Caco-2 (cell line): ENCODE results near the gene SPEM2. TPM values are rescaled to one million over a fixed set of nuclear protein-coding genes. Genes with fewer than 3 reads are reported as not detected.

ENCODE experiments used
- BruUV-seq: library from RNA; stranded (reverse); fragments of 400-500 nt; replicated peaks from 2 replicates; lab custom pipeline; 2021; lab: Mats Ljungman, UMichigan
- CTCF ChIA-PET: fragments of 300-600 bp; sonication (Branson Sonifier 250); formaldehyde crosslinking; loops from one replicate; lab custom pipeline; 2022; ENCODE audit warnings: antibody characterized with exemption; lab: Charles Lee
- POLR2A ChIA-PET: fragments of 300-600 bp; sonication (Branson Sonifier 250); formaldehyde crosslinking; loops from one replicate; lab custom pipeline; 2022; ENCODE audit warnings: antibody characterized with exemption; lab: Charles Lee
- DNase-seq, 2 experiments: peaks; one replicate each; pipeline versions ENCODE4 v3.0.0 to v3.0.0-alpha.2; 2020 to 2022
- H3K27me3 ChIP-seq: replicated peaks from 2 replicates; pipeline ENCODE4 v1.6.0; 2011; ENCODE audit warnings: low read length; ENCODE audit not compliant: control insufficient read depth, insufficient read depth
- H3K36me3 ChIP-seq: 2 replicates; pipeline ENCODE4 v1.5.1; 2011; ENCODE audit warnings: low read length; ENCODE audit not compliant: control insufficient read depth, insufficient read depth
- H3K4me1 ChIP-seq: fragments of 250-450 bp; sonication (Bioruptor Pico); 2 replicates; pipeline ENCODE4 v1.5.1; 2020; ENCODE audit warnings: mild to moderate bottlenecking
- H3K4me3 ChIP-seq: 2 replicates; pipeline ENCODE4 v1.5.1; 2011; ENCODE audit warnings: low read depth, mild to moderate bottlenecking, control low read depth, low read length
- H3K9me3 ChIP-seq: fragments of 250-450 bp; sonication (Bioruptor Pico); 2 replicates; pipeline ENCODE4 v1.5.1; 2020; ENCODE audit warnings: mild to moderate bottlenecking, moderate library complexity
- H3K27ac Mint-ChIP-seq: one replicate; pipeline ENCODE4 v1.8.0; 2022; ENCODE audit warnings: mixed read lengths; ENCODE audit not compliant: unreplicated experiment
- H3K27me3 Mint-ChIP-seq: one replicate; pipeline ENCODE4 v1.8.0; 2022; ENCODE audit warnings: mixed read lengths; ENCODE audit not compliant: insufficient read depth, unreplicated experiment
- H3K36me3 Mint-ChIP-seq: one replicate; pipeline ENCODE4 v1.8.0; 2022; ENCODE audit warnings: mild to moderate bottlenecking, mixed read lengths; ENCODE audit not compliant: insufficient read depth, unreplicated experiment
- H3K4me1 Mint-ChIP-seq: one replicate; pipeline ENCODE4 v1.8.0; 2022; ENCODE audit warnings: low read depth, mixed read lengths; ENCODE audit not compliant: unreplicated experiment
- H3K4me3 Mint-ChIP-seq: one replicate; pipeline ENCODE4 v1.8.0; 2022; ENCODE audit warnings: mild to moderate bottlenecking, moderate library complexity, mixed read lengths; ENCODE audit not compliant: unreplicated experiment
- H3K9me3 Mint-ChIP-seq: one replicate; pipeline ENCODE4 v1.8.0; 2022; ENCODE audit warnings: mixed read lengths; ENCODE audit not compliant: unreplicated experiment
- intact Hi-C: fragments of 100-400 bp; cut with micrococcal nuclease; formaldehyde crosslinking; loops from one replicate; pipeline ENCODE4 v1.10.0; 2022; ENCODE audit not compliant: unreplicated experiment
- total RNA-seq: library from RNA; stranded (reverse); gene quantifications from 2 replicates; pipeline ENCODE4 v1.2.3, GENCODE V29; 2022
- TF ChIP-seq, protein P1 (sequence below), 2 experiments: fragments of 200-600 bp in 1 of 2; IDR thresholded peaks; 1 replicate in 1 of 2; 2 replicates in 1 of 2; pipeline versions ENCODE4 v1.5.1 to v1.8.0; 2011 to 2022; ENCODE audit warnings: antibody characterized with exemption in 1 of 2, control low read depth in 1 of 2, inconsistent platforms in 1 of 2, low read depth in 1 of 2, low read length in 1 of 2, mild to moderate bottlenecking in 1 of 2, moderate library complexity in 1 of 2; ENCODE audit not compliant: insufficient read depth in 1 of 2, severe bottlenecking in 1 of 2, unreplicated experiment in 1 of 2

The SPEM2 gene
- total RNA-seq, 1 experiment from 2014 or later: not detected

DNA sequence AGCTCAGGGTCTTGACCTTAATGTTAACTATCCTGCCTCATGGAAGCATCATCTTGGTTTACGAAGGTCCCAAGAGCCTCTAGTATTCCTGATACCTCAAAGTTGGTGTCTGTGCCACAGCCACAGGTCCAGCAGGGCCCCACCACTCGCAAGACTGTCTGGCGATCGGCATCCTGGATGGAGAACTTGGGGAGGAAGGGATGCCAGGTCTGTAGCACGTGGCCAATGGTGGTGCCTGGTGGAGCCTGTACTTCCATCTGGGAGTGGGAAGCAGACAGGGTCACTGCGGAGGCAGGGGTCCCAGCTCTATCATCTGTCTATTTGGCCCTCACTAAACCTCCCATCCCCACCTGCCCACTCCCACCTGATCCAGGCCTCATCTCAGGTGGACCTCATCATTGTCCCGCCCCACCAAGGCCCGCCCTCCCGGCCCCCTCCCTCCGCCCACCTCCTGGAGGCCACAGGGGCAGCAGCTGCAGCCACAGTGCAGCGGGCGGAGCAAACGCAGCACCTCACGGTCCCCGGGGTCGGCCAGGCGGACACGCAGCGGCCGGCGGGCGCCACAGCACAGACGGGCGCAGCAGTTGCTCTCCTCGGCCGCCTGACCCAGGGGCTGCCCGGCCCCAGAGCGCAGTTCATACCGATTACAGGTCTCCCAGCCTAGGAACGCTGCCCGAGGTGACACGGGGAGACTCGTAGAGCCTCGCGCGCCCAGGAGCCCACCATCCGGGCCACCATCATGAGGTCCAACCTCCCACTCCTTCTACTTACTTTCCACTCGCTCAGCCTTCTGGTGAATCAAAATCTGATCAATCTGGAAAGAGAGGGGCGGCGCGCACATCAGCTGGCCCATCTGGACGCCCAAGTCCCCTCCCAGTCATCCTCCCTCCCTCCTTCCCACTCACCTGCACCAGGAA is 32.5 kb upstream of the SPEM2 start:
- H3K9me3 Mint-ChIP-seq: no peaks in the 10 kb centered on the region
- CTCF ChIA-PET: no interaction called here
- Histone ChIP-seq H3K4me1 (peaks cover 3% of the 10 kb centered on the region; the same call in 1 of the 2 replicates), H3K27me3 (no peaks in the 10 kb centered on the region), H3K4me3 (peak overlapping the region; percentile 60), H3K36me3 (no peaks in the 10 kb centered on the region), H3K9me3 (no peaks in the 10 kb centered on the region)
- H3K4me3 Mint-ChIP-seq: peak overlapping the region; percentile 76
- POLR2A ChIA-PET: no interaction called here
- no peak overlapping the region for H3K27ac Mint-ChIP-seq
- no peaks in the 10 kb centered on the region for H3K36me3 Mint-ChIP-seq
- TF ChIP-seq, protein P1, sequence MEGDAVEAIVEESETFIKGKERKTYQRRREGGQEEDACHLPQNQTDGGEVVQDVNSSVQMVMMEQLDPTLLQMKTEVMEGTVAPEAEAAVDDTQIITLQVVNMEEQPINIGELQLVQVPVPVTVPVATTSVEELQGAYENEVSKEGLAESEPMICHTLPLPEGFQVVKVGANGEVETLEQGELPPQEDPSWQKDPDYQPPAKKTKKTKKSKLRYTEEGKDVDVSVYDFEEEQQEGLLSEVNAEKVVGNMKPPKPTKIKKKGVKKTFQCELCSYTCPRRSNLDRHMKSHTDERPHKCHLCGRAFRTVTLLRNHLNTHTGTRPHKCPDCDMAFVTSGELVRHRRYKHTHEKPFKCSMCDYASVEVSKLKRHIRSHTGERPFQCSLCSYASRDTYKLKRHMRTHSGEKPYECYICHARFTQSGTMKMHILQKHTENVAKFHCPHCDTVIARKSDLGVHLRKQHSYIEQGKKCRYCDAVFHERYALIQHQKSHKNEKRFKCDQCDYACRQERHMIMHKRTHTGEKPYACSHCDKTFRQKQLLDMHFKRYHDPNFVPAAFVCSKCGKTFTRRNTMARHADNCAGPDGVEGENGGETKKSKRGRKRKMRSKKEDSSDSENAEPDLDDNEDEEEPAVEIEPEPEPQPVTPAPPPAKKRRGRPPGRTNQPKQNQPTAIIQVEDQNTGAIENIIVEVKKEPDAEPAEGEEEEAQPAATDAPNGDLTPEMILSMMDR (IDR thresholded peaks at IDR 0.05; ENCODE audit: insufficient read depth in 1 of 2, low read depth in 1 of 2, low read length in 1 of 2, severe bottlenecking in 1 of 2, unreplicated experiment in 1 of 2): no peak
- H3K27me3 Mint-ChIP-seq: no peaks in the 10 kb centered on the region
- BruUV-seq: no TSS peak
- intact Hi-C loops: no loop called here
- no peak for DNase-seq
- H3K4me1 Mint-ChIP-seq: no peaks in the 10 kb centered on the region

DNA sequence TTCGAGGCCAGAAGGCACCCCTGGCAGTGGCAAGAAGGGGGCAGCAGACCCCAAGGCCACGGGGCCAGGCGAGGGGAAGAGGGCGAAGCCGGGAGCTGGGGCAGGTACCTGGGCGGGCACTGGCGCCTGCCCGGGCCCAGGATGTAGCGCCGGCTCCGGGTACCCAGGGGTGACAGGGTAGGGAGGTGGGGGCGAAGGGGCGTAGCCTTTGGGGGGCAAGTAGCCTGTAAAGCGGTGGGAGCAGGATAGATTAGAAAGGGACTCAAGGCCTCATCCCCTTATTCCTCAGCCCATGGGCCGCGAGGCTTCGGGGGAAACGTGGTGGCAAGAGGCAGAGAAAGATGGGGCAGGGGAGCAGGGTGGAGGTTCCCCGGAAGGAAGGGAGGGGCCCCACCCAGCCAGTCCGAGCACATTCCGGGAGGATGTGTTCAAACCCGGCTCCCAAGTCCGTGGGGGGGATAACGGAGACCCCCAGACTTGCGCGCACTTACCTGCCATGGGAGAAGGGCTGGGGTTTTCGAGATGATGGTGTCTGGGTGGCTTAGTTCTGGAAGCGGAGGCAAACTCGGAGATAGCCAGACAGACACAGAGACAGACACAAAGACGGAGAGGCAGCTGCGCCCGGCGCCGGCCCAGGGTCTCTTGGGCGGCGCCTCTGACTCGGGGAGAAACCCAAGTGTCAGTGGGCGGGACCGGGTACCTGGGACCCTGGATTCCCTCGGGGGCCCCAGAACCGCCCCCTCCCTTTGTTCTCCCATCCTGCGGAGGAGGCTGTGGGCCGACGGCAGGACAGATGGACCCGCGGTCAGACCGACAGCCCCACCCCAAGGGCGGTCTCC is 31.6 kb upstream of the SPEM2 start:
- peak; percentile 47 to 55 for DNase-seq
- TSS peak; percentile 38 for BruUV-seq
- intact Hi-C loops: no loop called here

More for the DNA sequence above, 31.6 kb upstream of the SPEM2 start:
- no peaks in the 10 kb centered on the region for H3K36me3 ChIP-seq
- H3K4me1 ChIP-seq: peaks cover 3% of the 10 kb centered on the region; the same call in 1 of the 2 replicates
- no peaks in the 10 kb centered on the region for H3K9me3 Mint-ChIP-seq
- CTCF ChIA-PET: interaction anchor here (1.0 kb wide), 1 partner anchor 10 kb away, joined by 6 read pairs; the partner anchor contains the start of gene TMEM256
- no peak overlapping the region for H3K27ac Mint-ChIP-seq
- no peaks in the 10 kb centered on the region for H3K27me3 Mint-ChIP-seq
- H3K27me3 ChIP-seq: no peaks in the 10 kb centered on the region
- H3K4me1 Mint-ChIP-seq: no peaks in the 10 kb centered on the region
- H3K4me3 ChIP-seq: peak overlapping the region; percentile 60
- no peaks in the 10 kb centered on the region for H3K9me3 ChIP-seq
- no peaks in the 10 kb centered on the region for H3K36me3 Mint-ChIP-seq
- POLR2A ChIA-PET: interaction anchor here (0.6 to 1.4 kb wide), 3 partner anchors 10 to 130 kb away, joined by 3 to 14 read pairs (median 5); partner anchors contain the start of gene TMEM256
- peak overlapping the region; percentile 76 for H3K4me3 Mint-ChIP-seq
- TF ChIP-seq, protein P1 (IDR thresholded peaks at IDR 0.05; ENCODE audit: insufficient read depth in 1 of 2, low read depth in 1 of 2, low read length in 1 of 2, severe bottlenecking in 1 of 2, unreplicated experiment in 1 of 2): no peak
